K562 (cell line): ENCODE measurements around the gene SMC6. TPM values are rescaled to one million over a fixed set of nuclear protein-coding genes. Genes with fewer than 3 reads are reported as not detected.

Experiments
- ATF1 ChIP-seq, 2 experiments: fragments of 450-650 bp in 1 of 2; IDR thresholded peaks; 2 replicates each; pipeline ENCODE4 v1.6.1; 2016; ENCODE audit warnings: missing compliant biosample characterization in 1 of 2, missing genetic modification characterization in 1 of 2
- BDP1 ChIP-seq: IDR thresholded peaks from 3 replicates; pipeline ENCODE4 v1.6.1; 2011; ENCODE audit not compliant: insufficient read length, insufficient read depth
- CREB5 ChIP-seq: fragments of 250-450 bp; sonication (Bioruptor Pico); IDR thresholded peaks from 2 replicates; pipeline ENCODE4 v1.5.0; 2020; ENCODE audit warnings: mild to moderate bottlenecking
- CXXC5 ChIP-seq: fragments of 250-450 bp; sonication (Bioruptor Pico); IDR thresholded peaks from 2 replicates; pipeline ENCODE4 v1.8.0; 2022; ENCODE audit warnings: inconsistent platforms, mild to moderate bottlenecking, moderate library complexity
- EP400 ChIP-seq: fragments of 450-650 bp; IDR thresholded peaks from 2 replicates; pipeline ENCODE4 v1.6.1; 2017; ENCODE audit warnings: antibody characterized with exemption, mild to moderate bottlenecking, moderate library complexity
- FOXM1 ChIP-seq, 2 experiments: fragments of 450-650 bp in 1 of 2; sonication (generic) in 1 of 2; formaldehyde crosslinking in 1 of 2; IDR thresholded peaks; 2 replicates each; pipeline versions ENCODE4 v1.6.1 to v1.9.0; 2017 to 2022; ENCODE audit warnings: low read depth in 2 of 2, mild to moderate bottlenecking in 2 of 2, missing genetic modification reagents in 1 of 2, moderate library complexity in 1 of 2
- GMEB1 ChIP-seq: fragments of 250-450 bp; sonication (Bioruptor Pico); IDR thresholded peaks from 2 replicates; pipeline ENCODE4 v1.4.0; 2020; ENCODE audit warnings: mild to moderate bottlenecking
- JUND ChIP-seq, 2 experiments: IDR thresholded peaks; 2 replicates in 1 of 2; 3 replicates in 1 of 2; pipeline ENCODE4 v1.6.1; 2011; ENCODE audit warnings: borderline replicate concordance in 2 of 2, low read depth in 2 of 2, low read length in 2 of 2, improper control_type of control experiment in 1 of 2, missing biosample characterization in 1 of 2, missing genetic modification characterization in 1 of 2, missing genetic modification reagents in 1 of 2
- POLR2A ChIP-seq: fragments of 450-650 bp; conservative IDR thresholded peaks from 2 replicates; pipeline ENCODE4 v1.6.1; 2016
- POLR2AphosphoS5 ChIP-seq: IDR thresholded peaks from 2 replicates; pipeline ENCODE4 v1.6.1; 2011; ENCODE audit warnings: mild to moderate bottlenecking, low read depth, low read length, moderate library complexity; ENCODE audit not compliant: control insufficient read depth, insufficient read depth
- POLR2G ChIP-seq: fragments of 200-400 bp; formaldehyde crosslinking; IDR thresholded peaks from 2 replicates; pipeline ENCODE4 v1.6.1; 2017; ENCODE audit warnings: low read depth, mild to moderate bottlenecking, antibody characterized with exemption, low read length, moderate library complexity
- RBBP5 ChIP-seq: fragments of 200-600 bp; sonication (generic); IDR thresholded peaks from 2 replicates; pipeline ENCODE4 v1.6.1; 2012; ENCODE audit warnings: borderline replicate concordance, mild to moderate bottlenecking, low read length, control low read depth, inconsistent platforms; ENCODE audit not compliant: insufficient read depth, poor library complexity, severe bottlenecking
- RUNX1 ChIP-seq: sonication (generic); IDR thresholded peaks from 2 replicates; pipeline ENCODE4 v1.6.1; 2016; ENCODE audit warnings: antibody characterized with exemption, low read depth
- SP1 ChIP-seq: sonication (generic); formaldehyde crosslinking; IDR thresholded peaks from 2 replicates; pipeline ENCODE4 v1.8.1; 2022; ENCODE audit warnings: mild to moderate bottlenecking, missing genetic modification reagents
- SUPT5H ChIP-seq: fragments of 450-650 bp; IDR thresholded peaks from 2 replicates; pipeline ENCODE4 v1.6.1; 2016
- TAF7 ChIP-seq: fragments of 450-650 bp; IDR thresholded peaks from 2 replicates; pipeline ENCODE4 v1.6.1; 2016; ENCODE audit warnings: missing genetic modification characterization, missing compliant biosample characterization
- ZBTB1 ChIP-seq: sonication (generic); formaldehyde crosslinking; IDR thresholded peaks from 2 replicates; pipeline ENCODE4 v1.8.1; 2023; ENCODE audit warnings: missing genetic modification reagents, low read depth, mild to moderate bottlenecking, borderline replicate concordance
- ZNF75A ChIP-seq: fragments of 450-650 bp; formaldehyde crosslinking; IDR thresholded peaks from 2 replicates; pipeline ENCODE4 v1.4.0; 2020; ENCODE audit warnings: mild to moderate bottlenecking
- polyA plus RNA-seq, 8 experiments: library from polyadenylated mRNA; depleted of rRNA in 4 of 8; stranded (reverse) in 5 of 8; unstranded in 3 of 8; fragments of >200 nt; fragmentation: Nextera tagmentation in 2 of 8; fragmentation: Illumina TruSeq in 1 of 8; extraction: Ambion mirVana in 2 of 8; extraction: Trizol in 1 of 8; gene quantifications; 2 replicates each; pipeline versions ENCODE4 v1.2.1 to v1.2.3, GENCODE V29; 2011 to 2014; ENCODE audit warnings: inconsistent platforms in 1 of 8, missing spikeins in 1 of 8
- total RNA-seq, 7 experiments: library from RNA; depleted of rRNA in 6 of 7; stranded (reverse); fragments of >200 nt in 6 of 7; fragmentation: Illumina TruSeq in 2 of 7; extraction: Trizol in 2 of 7; gene quantifications; 2 replicates each; pipeline versions ENCODE4 v1.2.1 to v1.2.3, GENCODE V29; 2011 to 2021; ENCODE audit warnings: low replicate concordance in 1 of 7
- TF ChIP-seq, protein P1 (sequence below): conservative IDR thresholded peaks from 2 replicates; pipeline ENCODE4 v1.6.1; 2011; ENCODE audit warnings: low read depth, mild to moderate bottlenecking, low read length; ENCODE audit not compliant: control insufficient read depth
- TF ChIP-seq, protein P2 (sequence below), 3 experiments: fragments of 200-800 bp in 1 of 3; sonication (Bioruptor generic) in 1 of 3; sonication (generic) in 1 of 3; formaldehyde crosslinking in 1 of 3; IDR thresholded peaks; 2 replicates each; pipeline versions ENCODE4 v1.6.1 to v1.8.0; 2016 to 2022; ENCODE audit warnings: mild to moderate bottlenecking in 2 of 3, missing compliant biosample characterization in 2 of 3, missing genetic modification characterization in 2 of 3, missing genetic modification reagents in 1 of 3

SMC6 gene
- total and polyA plus RNA-seq, 9 of the 15 experiments (the other 6 are each of a cell fraction or from before 2014, with no cell fraction given) = 14.2 to 75.9 (median 47.7) TPM

DNA sequence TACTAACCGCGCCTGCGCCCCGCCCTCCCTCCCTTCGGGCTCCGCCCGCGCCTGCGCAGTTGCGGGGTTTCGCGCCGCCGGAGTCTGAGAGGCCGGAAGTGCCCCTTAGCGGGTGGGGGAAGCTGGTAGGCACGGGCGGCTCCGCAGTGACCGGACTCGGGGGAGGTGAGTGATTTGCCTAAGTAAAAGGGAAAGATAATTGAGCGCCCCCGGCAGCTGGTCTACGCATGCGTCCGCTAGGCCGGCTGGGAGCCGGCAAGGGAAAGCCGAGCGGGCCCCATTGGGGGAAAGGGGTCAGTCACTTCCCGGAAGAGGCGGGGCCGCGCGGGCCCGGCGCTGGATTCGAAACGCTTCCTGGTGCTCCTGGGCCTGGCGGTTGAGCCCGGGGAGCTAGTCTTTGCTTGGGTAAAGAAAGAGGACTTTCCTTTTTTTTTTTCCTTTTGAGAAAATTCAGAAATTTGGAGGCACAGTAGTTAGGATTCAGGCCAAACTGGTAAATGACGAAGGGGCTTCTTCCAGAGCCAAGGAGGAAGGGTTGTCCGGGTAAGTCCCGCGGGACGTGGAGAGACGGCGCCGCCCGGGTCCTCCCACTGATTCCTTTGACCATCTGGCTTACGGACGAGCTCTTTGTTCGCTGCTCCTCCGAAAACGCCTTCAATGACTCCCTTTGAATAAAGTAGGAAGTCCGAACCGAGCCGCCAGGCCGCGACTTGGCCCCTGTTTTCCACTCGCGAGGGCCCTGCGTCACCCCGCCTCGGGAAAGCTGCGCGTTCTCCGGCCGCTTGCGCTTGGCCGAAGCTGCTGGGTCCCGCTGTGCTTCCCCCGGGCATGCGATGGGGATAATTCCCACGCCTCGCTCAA, at the start of gene SMC6, which contains the start of gene GEN1 (continued):
- TF ChIP-seq, protein P1, sequence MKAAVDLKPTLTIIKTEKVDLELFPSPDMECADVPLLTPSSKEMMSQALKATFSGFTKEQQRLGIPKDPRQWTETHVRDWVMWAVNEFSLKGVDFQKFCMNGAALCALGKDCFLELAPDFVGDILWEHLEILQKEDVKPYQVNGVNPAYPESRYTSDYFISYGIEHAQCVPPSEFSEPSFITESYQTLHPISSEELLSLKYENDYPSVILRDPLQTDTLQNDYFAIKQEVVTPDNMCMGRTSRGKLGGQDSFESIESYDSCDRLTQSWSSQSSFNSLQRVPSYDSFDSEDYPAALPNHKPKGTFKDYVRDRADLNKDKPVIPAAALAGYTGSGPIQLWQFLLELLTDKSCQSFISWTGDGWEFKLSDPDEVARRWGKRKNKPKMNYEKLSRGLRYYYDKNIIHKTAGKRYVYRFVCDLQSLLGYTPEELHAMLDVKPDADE = peak; percentile 67; the same call in 1 of the 2 replicates
- TF ChIP-seq SUPT5H (peak; percentile 58), POLR2G (peak; percentile 71), ZBTB1 (CRISPR knock-in tag) (no peak), BDP1 (no peak), ZNF75A (CRISPR knock-in tag) (no peak), ATF1 (CRISPR knock-in tag; IDR thresholded peaks at IDR 0.05) (no peak), ATF1 (tag; IDR thresholded peaks at IDR 0.05) (peak; percentile 32; the same call in 1 of the 2 replicates), SP1 (CRISPR knock-in tag) (0 out of 2 replicates have a peak, but pooled peaks have one; percentile 9), TAF7 (0 out of 2 replicates have a peak, but pooled peaks have one; percentile 9), EP400 (peak; percentile 72), JUND (IDR thresholded peaks at IDR 0.05; ENCODE audit: borderline replicate concordance, low read depth, low read length) (0 out of 2 replicates have a peak, but pooled peaks have one; percentile 4), JUND (tag; IDR thresholded peaks at IDR 0.05; ENCODE audit: borderline replicate concordance, low read depth, low read length) (no peak), RBBP5 (peak; percentile 80), FOXM1 (IDR thresholded peaks at IDR 0.05; ENCODE audit: low read depth) (peak; percentile 36), FOXM1 (CRISPR knock-in tag; IDR thresholded peaks at IDR 0.05; ENCODE audit: low read depth) (no peak), GMEB1 (CRISPR knock-in tag) (no peak), RUNX1 (no peak), CREB5 (CRISPR knock-in tag) (no peak), POLR2A (peak; percentile 73), CXXC5 (CRISPR knock-in tag) (peak; percentile 55; the same call in 1 of the 2 replicates), POLR2AphosphoS5 (peak; percentile 56)
- TF ChIP-seq, protein P2, sequence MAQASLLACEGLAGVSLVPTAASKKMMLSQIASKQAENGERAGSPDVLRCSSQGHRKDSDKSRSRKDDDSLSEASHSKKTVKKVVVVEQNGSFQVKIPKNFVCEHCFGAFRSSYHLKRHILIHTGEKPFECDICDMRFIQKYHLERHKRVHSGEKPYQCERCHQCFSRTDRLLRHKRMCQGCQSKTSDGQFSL (CRISPR knock-in tag; IDR thresholded peaks at IDR 0.05) = no peak
- TF ChIP-seq, protein P2 (tag; IDR thresholded peaks at IDR 0.05) = peak in 1 of 2 experiments; percentile 49; a peak in 1 of 4 replicates
